ENCODE results near the gene IP6K2. TPM values are rescaled to one million over a fixed set of nuclear protein-coding genes. Genes with fewer than 3 reads are reported as not detected.

IP6K2 gene
- total RNA-seq, 1 donor from 2014 or later: 23.5 TPM

GRCh38 chr3:48690846-48691458 lies 26.1 kb downstream of the IP6K2 start:
- H3K36me3 ChIP-seq: peaks cover 82% of the 10 kb centered on the region
- no peak for DNase-seq
- H3K9me3 ChIP-seq (replicated peaks): no peaks in the 10 kb centered on the region
- no peak overlapping the region for H3K4me3 ChIP-seq
- TF ChIP-seq CTCF (IDR thresholded peaks at IDR 0.05; ENCODE audit: borderline replicate concordance): no peak
- intact Hi-C loops (cut with micrococcal nuclease): no loop called here
- no peaks in the 10 kb centered on the region for H3K27me3 ChIP-seq (ENCODE audit: low read depth)
- H3K4me1 ChIP-seq: peaks cover 62% of the 10 kb centered on the region
- no peak overlapping the region for H3K27ac ChIP-seq (replicated peaks)

- Histone ChIP-seq H3K9me3 (replicated peaks) (no peaks in the 10 kb centered on the region), H3K27me3 (ENCODE audit: low read depth) (no peaks in the 10 kb centered on the region), H3K4me3 (no peak overlapping the region), H3K4me1 (peaks cover 59% of the 10 kb centered on the region), H3K27ac (replicated peaks) (no peak overlapping the region), H3K36me3 (peaks cover 72% of the 10 kb centered on the region)
- TF ChIP-seq CTCF (IDR thresholded peaks at IDR 0.05; ENCODE audit: borderline replicate concordance): no peak
- no peak for DNase-seq
- intact Hi-C loops (cut with micrococcal nuclease): no loop called here
These were observed 27.6 kb downstream of the IP6K2 start for GRCh38 chr3:48689384-48689783.

- no peak for DNase-seq
- intact Hi-C loops (cut with micrococcal nuclease): no loop called here
- H3K4me1 ChIP-seq: peaks cover 58% of the 10 kb centered on the region
These were observed 28.3 kb downstream of the IP6K2 start for GRCh38 chr3:48688737-48689075.

GRCh38 chr3:48688032-48688736 lies 28.8 kb downstream of the IP6K2 start:
- no peaks in the 10 kb centered on the region for H3K9me3 ChIP-seq (replicated peaks)
- H3K4me1 ChIP-seq: peaks cover 58% of the 10 kb centered on the region
- peak overlapping the region; percentile 15 for H3K27ac ChIP-seq (replicated peaks)
- H3K36me3 ChIP-seq: peaks cover 60% of the 10 kb centered on the region
- no peaks in the 10 kb centered on the region for H3K27me3 ChIP-seq (ENCODE audit: low read depth)
- no peak for TF ChIP-seq CTCF (IDR thresholded peaks at IDR 0.05; ENCODE audit: borderline replicate concordance)
- intact Hi-C loops (cut with micrococcal nuclease): no loop called here
- DNase-seq: no peak
- no peak overlapping the region for H3K4me3 ChIP-seq

More at GRCh38 chr3:48688737-48689075, 28.3 kb downstream of the IP6K2 start:
- peaks cover 66% of the 10 kb centered on the region for H3K36me3 ChIP-seq
- H3K27ac ChIP-seq (replicated peaks): no peak overlapping the region
- H3K27me3 ChIP-seq (ENCODE audit: low read depth): no peaks in the 10 kb centered on the region
- no peak overlapping the region for H3K4me3 ChIP-seq
- no peaks in the 10 kb centered on the region for H3K9me3 ChIP-seq (replicated peaks)
- TF ChIP-seq CTCF (IDR thresholded peaks at IDR 0.05; ENCODE audit: borderline replicate concordance): no peak

GRCh38 chr3:48687220-48687678 lies 29.8 kb downstream of the IP6K2 start:
- Histone ChIP-seq H3K27me3 (ENCODE audit: low read depth) (no peaks in the 10 kb centered on the region), H3K4me3 (no peak overlapping the region), H3K4me1 (peaks cover 64% of the 10 kb centered on the region), H3K9me3 (replicated peaks) (no peaks in the 10 kb centered on the region), H3K27ac (replicated peaks) (peak overlapping the region; percentile 94), H3K36me3 (peaks cover 55% of the 10 kb centered on the region)
- TF ChIP-seq CTCF (IDR thresholded peaks at IDR 0.05; ENCODE audit: borderline replicate concordance): no peak
- intact Hi-C loops (cut with micrococcal nuclease): no loop called here
- no peak for DNase-seq

Measured in left ventricle myocardium inferior (tissue), 1 donor.